ENCODE results near the gene RAB27A.

DNA sequence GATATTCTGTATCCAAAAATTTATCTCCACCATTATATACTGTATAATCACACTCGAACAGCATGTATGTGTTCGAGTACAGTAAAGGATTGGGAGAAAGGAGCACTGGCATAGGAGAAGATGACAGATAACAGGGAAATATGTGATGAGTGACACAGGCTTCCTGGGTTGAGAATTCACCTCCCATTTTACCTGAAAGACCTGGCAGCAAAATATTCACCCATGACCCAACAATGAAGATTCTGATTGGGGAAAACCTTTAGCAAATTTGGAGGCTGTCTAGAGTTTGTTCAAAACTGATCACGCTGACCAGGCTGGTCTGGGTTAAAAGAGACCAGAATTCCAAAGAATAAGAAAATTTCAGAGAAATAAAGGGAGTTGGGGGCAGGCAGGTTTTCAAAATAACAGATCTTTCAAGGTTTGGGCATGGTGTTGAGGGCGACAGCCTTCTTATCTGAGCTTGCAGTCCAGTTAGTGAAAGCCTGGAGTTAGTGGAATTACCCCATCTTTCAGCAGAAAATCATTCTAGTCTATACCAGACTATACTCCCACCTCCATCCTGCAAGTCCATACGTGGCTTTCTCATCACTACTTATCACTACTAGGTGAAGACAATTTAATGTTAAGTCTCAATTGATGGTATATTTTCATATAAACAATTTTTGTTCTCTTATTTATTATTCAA is 50.0 kb downstream of the RAB27A start:
- TF ChIP-seq, protein P1, sequence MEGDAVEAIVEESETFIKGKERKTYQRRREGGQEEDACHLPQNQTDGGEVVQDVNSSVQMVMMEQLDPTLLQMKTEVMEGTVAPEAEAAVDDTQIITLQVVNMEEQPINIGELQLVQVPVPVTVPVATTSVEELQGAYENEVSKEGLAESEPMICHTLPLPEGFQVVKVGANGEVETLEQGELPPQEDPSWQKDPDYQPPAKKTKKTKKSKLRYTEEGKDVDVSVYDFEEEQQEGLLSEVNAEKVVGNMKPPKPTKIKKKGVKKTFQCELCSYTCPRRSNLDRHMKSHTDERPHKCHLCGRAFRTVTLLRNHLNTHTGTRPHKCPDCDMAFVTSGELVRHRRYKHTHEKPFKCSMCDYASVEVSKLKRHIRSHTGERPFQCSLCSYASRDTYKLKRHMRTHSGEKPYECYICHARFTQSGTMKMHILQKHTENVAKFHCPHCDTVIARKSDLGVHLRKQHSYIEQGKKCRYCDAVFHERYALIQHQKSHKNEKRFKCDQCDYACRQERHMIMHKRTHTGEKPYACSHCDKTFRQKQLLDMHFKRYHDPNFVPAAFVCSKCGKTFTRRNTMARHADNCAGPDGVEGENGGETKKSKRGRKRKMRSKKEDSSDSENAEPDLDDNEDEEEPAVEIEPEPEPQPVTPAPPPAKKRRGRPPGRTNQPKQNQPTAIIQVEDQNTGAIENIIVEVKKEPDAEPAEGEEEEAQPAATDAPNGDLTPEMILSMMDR (IDR thresholded peaks at IDR 0.05; ENCODE audit: insufficient read depth, low read length, poor library complexity, severe bottlenecking) = no peak
- TF ChIP-seq EZH2phosphoT487 (conservative IDR thresholded peaks at IDR 0.05; ENCODE audit: low read length) = no peak

All from SU-DHL-6 (cell line).